Upper lobe of right lung (tissue), 1 donor: ENCODE data around the gene ARF1. TPM values are rescaled to one million over a fixed set of nuclear protein-coding genes. Genes with fewer than 3 reads are reported as not detected.
"Not testable (repeated sequence)": the region's sequence is repeated elsewhere in the genome, so short reads cannot be mapped to it uniquely, and the experiment has no call there.

ENCODE experiments used
- ATAC-seq: fragments of 200-7000 bp; cut with Tn5 transposase; one replicate; pipeline ENCODE4 v1.9.1; 2020; ENCODE audit warnings: mild to moderate bottlenecking, moderate library complexity
- DNase-seq: peaks from one replicate; pipeline ENCODE4 v3.0.0-alpha.2; 2020
- H3K27ac ChIP-seq: fragments of 200-600 bp; one replicate; pipeline ENCODE4 v1.8.0; 2022
- H3K27me3 ChIP-seq: fragments of 200-600 bp; one replicate; pipeline ENCODE4 v1.8.0; 2022; ENCODE audit warnings: mild to moderate bottlenecking
- H3K36me3 ChIP-seq: fragments of 200-600 bp; one replicate; pipeline ENCODE4 v1.8.0; 2022
- H3K4me1 ChIP-seq: fragments of 200-600 bp; one replicate; pipeline ENCODE4 v1.8.0; 2022
- H3K4me3 ChIP-seq: fragments of 200-600 bp; one replicate; pipeline ENCODE4 v1.8.0; 2022; ENCODE audit warnings: mild to moderate bottlenecking
- H3K9me3 ChIP-seq: fragments of 200-600 bp; one replicate; pipeline ENCODE4 v1.8.0; 2022
- CTCF ChIP-seq: fragments of 200-600 bp; IDR thresholded peaks from one replicate; pipeline ENCODE4 v1.8.0; 2022; ENCODE audit warnings: antibody characterized with exemption
- intact Hi-C: fragments of 100-400 bp; cut with DNase I; formaldehyde crosslinking; loops from one replicate; pipeline ENCODE4 v1.11.0; 2022
- total RNA-seq: library from RNA; stranded (reverse); fragmentation: NEBNext Ultra II Directional; extraction: Animal tissue kit (Norgen Biotek cat#: 25700); gene quantifications from one replicate; pipeline ENCODE4 v1.2.1, GENCODE V29; 2021
- donor health status: DM: no; HTN: yes; CAD: no; lungs with severe emphysema.

ARF1 gene
- total RNA-seq, 1 donor from 2014 or later: 397 TPM

GRCh38 chr1:228109073-228109961, 26.8 kb downstream of the ARF1 start, which contains the start of gene MRPL55:
Gene MRPL55 (minus strand): TSS chr1:228109299. CDS start chr1:228108260, 1,039 bp downstream.
- H3K9me3 ChIP-seq: no peaks in the 10 kb centered on the region
- ATAC-seq: peak; percentile 98
- peak within 1 kb of the TSS; percentile 76 for H3K4me3 ChIP-seq
- peaks cover 21% of the 10 kb centered on the region for H3K36me3 ChIP-seq
- peak within 1 kb of the TSS; percentile 86 for H3K27ac ChIP-seq
- TF ChIP-seq CTCF: no peak
- H3K4me1 ChIP-seq: peaks cover 22% of the 10 kb centered on the region
- no peaks in the 10 kb centered on the region for H3K27me3 ChIP-seq
- intact Hi-C loops: no loop called here
- peak; percentile 99 for DNase-seq

GRCh38 chr1:228109962-228110488, 27.5 kb downstream of the ARF1 start:
- Histone ChIP-seq H3K9me3 (no peaks in the 10 kb centered on the region), H3K27me3 (no peaks in the 10 kb centered on the region), H3K36me3 (peaks cover 21% of the 10 kb centered on the region), H3K4me3 (peak overlapping the region; percentile 76), H3K4me1 (peaks cover 22% of the 10 kb centered on the region), H3K27ac (peak overlapping the region; percentile 86)
- ATAC-seq: peak; percentile 7
- TF ChIP-seq CTCF: no peak
- intact Hi-C loops: no loop called here
- DNase-seq: no peak

GRCh38 chr1:228110556-228110955, 28.0 kb downstream of the ARF1 start:
- no peak for TF ChIP-seq CTCF
- Histone ChIP-seq H3K27me3 (no peaks in the 10 kb centered on the region), H3K36me3 (peaks cover 21% of the 10 kb centered on the region), H3K27ac (peak overlapping the region; percentile 86), H3K9me3 (no peaks in the 10 kb centered on the region), H3K4me1 (peaks cover 22% of the 10 kb centered on the region), H3K4me3 (peak overlapping the region; percentile 76)
- DNase-seq (no peak), ATAC-seq (no peak)
- intact Hi-C loops: no loop called here

GRCh38 chr1:228111315-228111714, 28.8 kb downstream of the ARF1 start:
- ATAC-seq, H3K9me3 ChIP-seq, H3K27ac ChIP-seq, H3K4me3 ChIP-seq, DNase-seq, intact Hi-C loops, H3K27me3 ChIP-seq: not testable (repeated sequence)
- Histone ChIP-seq H3K36me3 (peaks cover 14% of the 10 kb centered on the region), H3K4me1 (peaks cover 22% of the 10 kb centered on the region)

- Histone ChIP-seq H3K27ac (no peak overlapping the region), H3K36me3 (peaks cover 6% of the 10 kb centered on the region), H3K4me1 (peaks cover 22% of the 10 kb centered on the region), H3K4me3 (no peak overlapping the region), H3K27me3 (no peaks in the 10 kb centered on the region), H3K9me3 (no peaks in the 10 kb centered on the region)
- DNase-seq (no peak), ATAC-seq (no peak)
- no peak for TF ChIP-seq CTCF
- intact Hi-C loops: no loop called here
Measured at GRCh38 chr1:228112167-228112566, 29.7 kb downstream of the ARF1 start.

- no peak for ATAC-seq
- intact Hi-C loops: no loop called here
- Histone ChIP-seq H3K27me3 (no peaks in the 10 kb centered on the region), H3K4me1 (peaks cover 22% of the 10 kb centered on the region), H3K4me3 (no peak overlapping the region), H3K27ac (no peak overlapping the region), H3K36me3 (peaks cover 1% of the 10 kb centered on the region), H3K9me3 (no peaks in the 10 kb centered on the region)
- DNase-seq: no peak
- TF ChIP-seq CTCF: no peak
Measured at GRCh38 chr1:228112617-228113016, 30.1 kb downstream of the ARF1 start.
